ENCODE data around the gene TEX36.

DNA sequence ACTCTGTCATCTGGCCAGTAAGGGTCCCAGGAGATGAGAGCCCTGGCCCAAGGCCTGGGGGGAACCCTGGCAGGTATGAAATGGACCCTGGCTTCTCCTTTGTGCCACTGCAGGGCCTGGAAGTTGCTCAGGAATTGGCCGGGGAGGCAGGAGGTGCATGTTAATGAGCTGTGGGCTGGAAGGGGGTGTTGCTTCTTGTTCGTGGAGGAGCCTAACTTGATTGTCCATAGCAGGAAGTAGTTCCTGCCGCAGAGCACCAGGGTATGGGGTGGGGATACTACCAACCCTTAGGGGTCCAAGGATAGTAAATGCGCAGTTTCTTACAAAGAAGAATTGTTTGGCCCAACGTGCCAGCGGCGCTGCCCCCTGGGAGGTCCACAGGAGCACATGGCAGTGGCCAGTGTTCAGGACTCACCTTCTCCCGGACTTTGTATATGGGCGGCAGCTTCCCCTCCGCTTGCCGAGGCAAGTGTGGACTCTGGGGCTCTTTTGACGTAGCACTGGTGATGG is 21.5 kb downstream of the TEX36 start:
- no peak for TF ChIP-seq SIN3A (IDR thresholded peaks at IDR 0.05; ENCODE audit: borderline replicate concordance, insufficient read depth, low read length)
- no peak for TF ChIP-seq POLR2AphosphoS5 (IDR thresholded peaks at IDR 0.05; ENCODE audit: low read depth, low read length)
- TF ChIP-seq, protein P1, sequence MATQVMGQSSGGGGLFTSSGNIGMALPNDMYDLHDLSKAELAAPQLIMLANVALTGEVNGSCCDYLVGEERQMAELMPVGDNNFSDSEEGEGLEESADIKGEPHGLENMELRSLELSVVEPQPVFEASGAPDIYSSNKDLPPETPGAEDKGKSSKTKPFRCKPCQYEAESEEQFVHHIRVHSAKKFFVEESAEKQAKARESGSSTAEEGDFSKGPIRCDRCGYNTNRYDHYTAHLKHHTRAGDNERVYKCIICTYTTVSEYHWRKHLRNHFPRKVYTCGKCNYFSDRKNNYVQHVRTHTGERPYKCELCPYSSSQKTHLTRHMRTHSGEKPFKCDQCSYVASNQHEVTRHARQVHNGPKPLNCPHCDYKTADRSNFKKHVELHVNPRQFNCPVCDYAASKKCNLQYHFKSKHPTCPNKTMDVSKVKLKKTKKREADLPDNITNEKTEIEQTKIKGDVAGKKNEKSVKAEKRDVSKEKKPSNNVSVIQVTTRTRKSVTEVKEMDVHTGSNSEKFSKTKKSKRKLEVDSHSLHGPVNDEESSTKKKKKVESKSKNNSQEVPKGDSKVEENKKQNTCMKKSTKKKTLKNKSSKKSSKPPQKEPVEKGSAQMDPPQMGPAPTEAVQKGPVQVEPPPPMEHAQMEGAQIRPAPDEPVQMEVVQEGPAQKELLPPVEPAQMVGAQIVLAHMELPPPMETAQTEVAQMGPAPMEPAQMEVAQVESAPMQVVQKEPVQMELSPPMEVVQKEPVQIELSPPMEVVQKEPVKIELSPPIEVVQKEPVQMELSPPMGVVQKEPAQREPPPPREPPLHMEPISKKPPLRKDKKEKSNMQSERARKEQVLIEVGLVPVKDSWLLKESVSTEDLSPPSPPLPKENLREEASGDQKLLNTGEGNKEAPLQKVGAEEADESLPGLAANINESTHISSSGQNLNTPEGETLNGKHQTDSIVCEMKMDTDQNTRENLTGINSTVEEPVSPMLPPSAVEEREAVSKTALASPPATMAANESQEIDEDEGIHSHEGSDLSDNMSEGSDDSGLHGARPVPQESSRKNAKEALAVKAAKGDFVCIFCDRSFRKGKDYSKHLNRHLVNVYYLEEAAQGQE (IDR thresholded peaks at IDR 0.05; ENCODE audit: insufficient read depth in 1 of 2, low read depth in 2 of 2, low read length in 2 of 2): no peak

All from PFSK-1 (cell line).